IPS-20b (cell line): ENCODE results near the gene ARSG.

Experiments
- H3K27ac ChIP-seq: one replicate; pipeline ENCODE4 v1.5.1; 2013; ENCODE audit warnings: low read length
- H3K27me3 ChIP-seq: 2 replicates; pipeline ENCODE4 v1.6.1; 2013; ENCODE audit warnings: mild to moderate bottlenecking, low read length, inconsistent platforms; ENCODE audit not compliant: insufficient read depth
- H3K36me3 ChIP-seq: 2 replicates; pipeline ENCODE4 v1.6.1; 2013; ENCODE audit warnings: low read depth, mild to moderate bottlenecking, inconsistent platforms, low read length, moderate library complexity; ENCODE audit not compliant: insufficient read depth
- H3K4me1 ChIP-seq: 2 replicates; pipeline ENCODE4 v1.6.1; 2013; ENCODE audit warnings: mild to moderate bottlenecking, control low read depth, inconsistent platforms, low read length, moderate library complexity; ENCODE audit not compliant: insufficient read depth
- H3K4me3 ChIP-seq: 2 replicates; pipeline ENCODE4 v1.5.1; 2013; ENCODE audit warnings: mild to moderate bottlenecking, low read length, inconsistent platforms
- H3K9ac ChIP-seq: 2 replicates; pipeline ENCODE4 v1.6.1; 2013; ENCODE audit warnings: low read depth, mild to moderate bottlenecking, inconsistent platforms, low read length, moderate library complexity
- H3K9me3 ChIP-seq: 2 replicates; pipeline ENCODE4 v1.6.1; 2013; ENCODE audit warnings: mild to moderate bottlenecking, low read depth, low read length, inconsistent platforms; ENCODE audit not compliant: insufficient read depth

ARSG gene

GRCh38 chr17:68437979-68438822 is 146.9 kb downstream of the ARSG start:
- Histone ChIP-seq H3K4me3 (no peak overlapping the region), H3K27ac (no peak overlapping the region), H3K27me3 (no peaks in the 10 kb centered on the region), H3K9ac (no peak overlapping the region), H3K9me3 (no peaks in the 10 kb centered on the region), H3K36me3 (peaks cover 3% of the 10 kb centered on the region; the same call in 1 of the 2 replicates), H3K4me1 (peaks cover 4% of the 10 kb centered on the region; the same call in 1 of the 2 replicates)

DNA sequence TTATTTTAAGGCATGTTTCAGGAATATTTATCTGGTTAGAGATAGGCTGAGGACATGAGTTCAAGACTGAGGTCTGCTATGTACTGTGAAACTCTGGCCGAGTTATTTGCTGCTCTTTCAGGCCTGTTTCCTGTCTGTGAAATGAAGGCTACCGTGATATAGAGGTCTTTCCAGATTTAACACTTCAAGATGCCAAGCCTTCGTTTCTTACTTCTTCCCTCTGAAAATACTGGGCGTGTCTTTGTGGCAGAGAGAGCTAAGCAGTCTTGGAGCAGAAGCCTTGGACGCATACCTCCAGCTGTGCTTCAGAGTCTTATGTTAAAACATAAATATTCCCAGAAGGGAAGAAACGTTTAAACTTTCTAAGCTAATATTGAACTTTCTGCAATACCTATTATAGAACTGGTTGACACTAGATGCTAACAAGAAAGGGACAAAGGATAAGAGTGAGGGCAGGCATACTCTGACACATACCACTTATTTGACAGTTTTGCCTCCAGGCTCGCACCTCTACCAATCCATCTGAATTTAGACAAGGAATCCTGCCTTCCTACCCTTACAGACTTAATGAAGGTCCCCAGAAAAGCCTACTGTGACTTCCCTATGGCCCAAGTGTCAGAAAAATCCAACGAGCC is 148.5 kb downstream of the ARSG start:
- peaks cover 4% of the 10 kb centered on the region; the same call in 1 of the 2 replicates for H3K4me1 ChIP-seq
- no peaks in the 10 kb centered on the region for H3K9me3 ChIP-seq
- H3K4me3 ChIP-seq, result no peak overlapping the region
- no peaks in the 10 kb centered on the region for H3K27me3 ChIP-seq
- no peak overlapping the region for H3K27ac ChIP-seq
- H3K36me3 ChIP-seq, result no peaks in the 10 kb centered on the region
- no peak overlapping the region for H3K9ac ChIP-seq

GRCh38 chr17:68440526-68440925 is 149.2 kb downstream of the ARSG start:
- Histone ChIP-seq H3K36me3 (no peaks in the 10 kb centered on the region), H3K4me3 (no peak overlapping the region), H3K27me3 (no peaks in the 10 kb centered on the region), H3K4me1 (peaks cover 4% of the 10 kb centered on the region; the same call in 1 of the 2 replicates), H3K27ac (no peak overlapping the region), H3K9ac (no peak overlapping the region), H3K9me3 (no peaks in the 10 kb centered on the region)

GRCh38 chr17:68441070-68441770 is 149.9 kb downstream of the ARSG start:
- peaks cover under 1% of the 10 kb centered on the region; the same call in 1 of the 2 replicates for H3K4me1 ChIP-seq
- no peaks in the 10 kb centered on the region for H3K27me3 ChIP-seq
- no peak overlapping the region; the same call in 1 of the 2 replicates for H3K9ac ChIP-seq
- H3K36me3 ChIP-seq, result no peaks in the 10 kb centered on the region
- no peak overlapping the region for H3K4me3 ChIP-seq
- no peaks in the 10 kb centered on the region for H3K9me3 ChIP-seq
- H3K27ac ChIP-seq, result no peak overlapping the region

GRCh38 chr17:68443972-68444464 is 152.7 kb downstream of the ARSG start:
- no peaks in the 10 kb centered on the region for H3K4me1 ChIP-seq
- no peak overlapping the region for H3K4me3 ChIP-seq
- no peaks in the 10 kb centered on the region for H3K9me3 ChIP-seq
- H3K27ac ChIP-seq, result no peak overlapping the region
- 0 out of 2 replicates have a peak, but pooled peaks cover under 1% of the 10 kb centered on the region for H3K36me3 ChIP-seq
- no peak overlapping the region for H3K9ac ChIP-seq
- H3K27me3 ChIP-seq, result no peaks in the 10 kb centered on the region

DNA sequence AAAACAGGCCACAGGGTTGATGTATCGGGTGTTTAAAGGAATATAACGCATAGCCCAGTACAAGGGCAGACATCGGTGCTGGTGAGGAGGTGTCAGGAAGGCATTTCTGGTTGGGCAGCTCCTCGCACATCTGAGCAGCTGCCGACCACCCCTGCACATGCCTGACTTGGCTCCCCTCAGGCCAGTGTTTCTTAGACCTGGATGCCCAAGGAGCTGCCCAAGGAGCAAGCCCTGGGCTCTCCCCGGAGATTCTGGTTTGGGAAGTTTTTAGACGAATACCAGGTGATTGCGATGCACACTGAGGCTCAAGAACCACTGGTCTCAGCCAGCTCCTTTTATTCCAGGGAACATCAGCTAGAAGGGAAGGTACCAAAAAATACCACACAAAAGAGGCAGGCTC is 154.4 kb downstream of the ARSG start:
- Histone ChIP-seq H3K4me1 (no peaks in the 10 kb centered on the region), H3K4me3 (no peak overlapping the region), H3K9me3 (no peaks in the 10 kb centered on the region), H3K36me3 (peaks cover 6% of the 10 kb centered on the region; the same call in 1 of the 2 replicates), H3K27ac (no peak overlapping the region), H3K27me3 (no peaks in the 10 kb centered on the region), H3K9ac (no peak overlapping the region)

DNA sequence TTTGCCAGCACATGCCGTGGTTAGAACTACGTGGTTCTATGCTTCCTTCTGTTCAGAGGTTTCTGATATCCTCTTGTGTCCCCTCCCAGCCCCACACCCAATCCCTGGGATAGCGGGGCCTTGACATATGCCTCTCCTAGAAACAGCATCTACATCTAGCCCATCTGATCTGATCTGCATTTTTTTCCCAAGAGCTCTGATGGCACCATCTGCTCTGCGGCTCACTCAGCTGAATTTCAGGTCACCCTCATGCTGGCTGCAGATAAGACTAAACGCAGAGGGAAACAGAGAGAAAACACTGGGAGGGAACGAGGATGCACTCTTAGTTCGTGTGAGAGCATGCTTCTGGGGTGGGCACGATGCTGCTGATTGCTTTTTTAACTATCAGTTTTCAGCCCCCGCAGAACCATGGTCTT is 155.3 kb downstream of the ARSG start:
- Histone ChIP-seq H3K9ac (no peak overlapping the region), H3K4me3 (no peak overlapping the region), H3K4me1 (no peaks in the 10 kb centered on the region), H3K27me3 (no peaks in the 10 kb centered on the region), H3K36me3 (peaks cover 6% of the 10 kb centered on the region; the same call in 1 of the 2 replicates), H3K9me3 (no peaks in the 10 kb centered on the region), H3K27ac (no peak overlapping the region)

DNA sequence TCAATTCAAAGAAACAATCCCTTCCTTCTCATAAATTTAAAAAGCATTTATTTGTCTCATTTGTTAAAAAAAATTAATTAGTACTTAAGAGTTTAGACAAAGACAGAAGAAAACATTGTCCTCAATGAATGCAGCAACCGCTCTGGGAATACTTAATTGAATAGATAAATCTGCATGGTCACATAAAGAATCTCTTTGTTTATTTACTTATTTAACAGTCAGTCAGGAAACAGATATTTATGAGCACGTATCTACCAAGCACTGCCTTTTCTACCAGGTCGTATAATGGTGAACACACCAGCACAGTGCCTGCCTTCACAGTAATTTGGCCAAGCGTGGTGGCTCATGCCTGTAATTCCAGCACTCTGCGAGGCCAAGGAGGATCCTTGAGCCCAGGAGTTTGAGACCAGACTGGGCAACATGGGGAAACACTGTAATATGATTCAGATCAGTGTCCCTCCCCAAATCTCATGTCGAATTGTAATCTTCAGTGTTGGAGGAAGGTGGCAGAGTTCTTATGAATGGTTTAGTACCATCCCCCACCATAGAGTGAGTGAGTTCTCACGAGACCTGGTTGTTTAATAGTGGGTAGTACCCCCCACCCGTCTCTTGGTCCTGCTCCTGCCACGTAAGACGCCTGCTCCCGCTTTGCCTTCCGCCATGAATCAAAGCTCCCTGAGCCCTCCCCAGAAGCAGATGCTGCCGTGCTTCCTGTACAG is 157.9 kb downstream of the ARSG start:
- Histone ChIP-seq H3K4me3 (no peak overlapping the region), H3K9ac (no peak overlapping the region), H3K27me3 (no peaks in the 10 kb centered on the region), H3K9me3 (no peaks in the 10 kb centered on the region), H3K27ac (no peak overlapping the region), H3K4me1 (no peaks in the 10 kb centered on the region), H3K36me3 (peaks cover 11% of the 10 kb centered on the region; the same call in 1 of the 2 replicates)

DNA sequence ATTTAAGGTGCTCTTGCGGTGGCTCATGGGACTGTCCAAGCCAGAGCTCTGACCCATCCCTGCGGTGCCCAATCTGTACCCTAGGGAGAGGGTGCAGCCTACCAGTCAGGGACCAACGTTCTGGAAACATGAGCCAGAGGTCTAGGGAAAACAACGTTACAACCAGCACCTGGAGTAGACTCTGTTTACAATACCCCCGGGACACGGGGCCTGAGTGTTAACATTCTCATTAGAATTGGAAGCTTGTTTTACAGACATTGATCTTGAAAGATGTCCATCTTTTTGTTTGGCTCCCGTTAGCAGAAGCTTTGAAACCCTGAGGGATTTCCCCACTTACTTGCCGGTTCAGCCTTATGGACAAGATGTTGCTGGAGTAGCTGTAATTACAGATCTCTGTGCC is 159.1 kb downstream of the ARSG start:
- no peaks in the 10 kb centered on the region for H3K9me3 ChIP-seq
- no peak overlapping the region for H3K4me3 ChIP-seq
- H3K4me1 ChIP-seq, result no peaks in the 10 kb centered on the region; the same call in 1 of the 2 replicates
- H3K9ac ChIP-seq, result no peak overlapping the region
- H3K27me3 ChIP-seq, result no peaks in the 10 kb centered on the region
- H3K27ac ChIP-seq, result no peak overlapping the region
- H3K36me3 ChIP-seq, result peaks cover 11% of the 10 kb centered on the region; the same call in 1 of the 2 replicates

DNA sequence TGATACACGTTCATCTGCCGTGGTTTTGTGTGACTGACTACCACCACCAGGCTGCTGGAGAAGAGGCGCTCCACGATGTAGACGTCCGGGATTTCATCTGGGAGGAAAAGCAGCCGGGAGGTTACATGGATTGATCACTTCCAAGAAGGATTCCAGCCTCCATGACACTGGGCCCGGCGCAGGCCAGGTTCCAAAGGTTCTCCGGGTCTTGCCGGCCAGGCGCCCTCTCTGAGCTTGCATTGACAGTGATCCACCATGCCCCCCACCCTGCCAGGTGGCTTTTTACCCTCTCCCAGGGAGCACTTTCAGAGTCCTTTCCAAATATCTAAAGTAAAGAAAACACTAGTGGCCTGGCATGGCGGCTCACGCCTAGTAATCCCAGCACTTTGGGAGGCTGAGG is 159.5 kb downstream of the ARSG start:
- Histone ChIP-seq H3K9me3 (no peaks in the 10 kb centered on the region), H3K27me3 (no peaks in the 10 kb centered on the region), H3K9ac (no peak overlapping the region), H3K36me3 (peaks cover 11% of the 10 kb centered on the region; the same call in 1 of the 2 replicates), H3K27ac (no peak overlapping the region), H3K4me3 (no peak overlapping the region), H3K4me1 (peaks cover 4% of the 10 kb centered on the region)
